H1 (cell line): Measurements from ENCODE around the gene EMX1. TPM values are rescaled to one million over a fixed set of nuclear protein-coding genes. Genes with fewer than 3 reads are reported as not detected.

Source experiments
- CTCF ChIA-PET: fragments of 300-600 bp; sonication (Branson Sonifier 250); formaldehyde crosslinking; loops from one replicate; lab custom pipeline; 2021; ENCODE audit not compliant: partially characterized antibody; lab: Charles Lee
- POLR2A ChIA-PET: fragments of 300-600 bp; sonication (Branson Sonifier 250); formaldehyde crosslinking; loops from one replicate; lab custom pipeline; 2021; ENCODE audit warnings: inconsistent platforms; ENCODE audit not compliant: partially characterized antibody; lab: Charles Lee
- DNase-seq, 2 experiments: peaks; one replicate each; pipeline versions ENCODE4 v3.0.0 to v3.0.0-alpha.2; 2010 to 2022; ENCODE audit warnings: low spot score in 2 of 2, low read depth in 1 of 2, mixed read lengths in 1 of 2
- FAIRE-seq: peaks from 2 replicates; lab custom pipeline; 2011; peaks lifted over from hg19 to GRCh38; lab: Jason Lieb, UNC
- H2AFZ ChIP-seq: 2 replicates; pipeline ENCODE4 v1.8.1; 2012; ENCODE audit warnings: low read length, inconsistent platforms
- H2AK5ac ChIP-seq: 2 replicates; pipeline ENCODE4 v1.6.1; 2013; ENCODE audit warnings: low read depth, low read length
- H2BK120ac ChIP-seq: replicated peaks from 2 replicates; pipeline ENCODE3; 2013; ENCODE audit warnings: low read depth, low read length, inconsistent platforms
- H2BK12ac ChIP-seq: 2 replicates; pipeline ENCODE4 v1.6.1; 2013; ENCODE audit warnings: low read depth, low read length
- H2BK15ac ChIP-seq: 2 replicates; pipeline ENCODE4 v1.6.1; 2013; ENCODE audit warnings: low read length
- H2BK20ac ChIP-seq: 2 replicates; pipeline ENCODE4 v1.6.1; 2013; ENCODE audit warnings: low read length
- H2BK5ac ChIP-seq: 2 replicates; pipeline ENCODE4 v1.6.1; 2013; ENCODE audit warnings: low read depth, low read length
- H3K14ac ChIP-seq: 2 replicates; pipeline ENCODE4 v1.6.1; 2013; ENCODE audit warnings: inconsistent platforms; ENCODE audit not compliant: insufficient read length
- H3K18ac ChIP-seq: 2 replicates; pipeline ENCODE4 v1.6.1; 2013; ENCODE audit warnings: low read length; ENCODE audit errors: extremely low read depth
- H3K23ac ChIP-seq: 2 replicates; pipeline ENCODE4 v1.6.1; 2013; ENCODE audit warnings: inconsistent platforms; ENCODE audit not compliant: insufficient read length
- H3K23me2 ChIP-seq: 2 replicates; pipeline ENCODE4 v1.6.1; 2013; ENCODE audit warnings: low read depth, low read length
- H3K27ac ChIP-seq: 2 replicates; pipeline ENCODE4 v1.6.1; 2011; ENCODE audit warnings: low read depth, low read length, inconsistent platforms
- H3K27me3 ChIP-seq, 4 experiments: replicated peaks in 1 of 4; 1 replicate in 1 of 4; 2 replicates in 3 of 4; pipeline versions ENCODE4 v1.6.1 to v1.8.1; 2011 to 2013; ENCODE audit warnings: low read length in 3 of 4, mild to moderate bottlenecking in 3 of 4, inconsistent platforms in 2 of 4, mixed read lengths in 2 of 4, moderate library complexity in 1 of 4; ENCODE audit not compliant: control insufficient read depth in 3 of 4, insufficient read depth in 3 of 4; ENCODE audit errors: extremely low read depth in 1 of 4
- H3K36me3 ChIP-seq, 4 experiments: 2 replicates each; pipeline versions ENCODE4 v1.6.1 to v1.8.1; 2011 to 2013; ENCODE audit warnings: mild to moderate bottlenecking in 4 of 4, low read length in 3 of 4, moderate library complexity in 2 of 4, control low read depth in 1 of 4, inconsistent platforms in 1 of 4; ENCODE audit not compliant: insufficient read depth in 4 of 4, control insufficient read depth in 2 of 4
- H3K4ac ChIP-seq: replicated peaks from 2 replicates; pipeline ENCODE3; 2013; ENCODE audit warnings: low read length, low read depth, mixed read lengths, inconsistent platforms; ENCODE audit not compliant: insufficient read length
- H3K4me1 ChIP-seq, 4 experiments: replicated peaks in 1 of 4; 1 replicate in 1 of 4; 2 replicates in 3 of 4; pipeline versions ENCODE4 v1.6.1 to v1.8.1; 2011 to 2013; ENCODE audit warnings: low read length in 3 of 4, inconsistent platforms in 2 of 4, mixed read lengths in 1 of 4; ENCODE audit not compliant: insufficient read depth in 4 of 4, control insufficient read depth in 3 of 4
- H3K4me2 ChIP-seq, 2 experiments: 2 replicates each; pipeline versions ENCODE4 v1.6.1 to v1.8.1; 2011 to 2013; ENCODE audit warnings: low read depth in 2 of 2, low read length in 2 of 2, control low read depth in 1 of 2, inconsistent platforms in 1 of 2, mild to moderate bottlenecking in 1 of 2; ENCODE audit not compliant: insufficient read depth in 1 of 2
- H3K4me3 ChIP-seq, 4 experiments: fragments of 200-600, 300-600 bp in 1 of 4; sonication (generic), shearing (Covaris generic), sonication (Bioruptor Twin) in 1 of 4; 2 replicates each; pipeline versions ENCODE4 v1.5.1 to v1.8.1; 2011 to 2016; ENCODE audit warnings: low read length in 4 of 4, low read depth in 3 of 4, control low read depth in 2 of 4, inconsistent platforms in 2 of 4, mild to moderate bottlenecking in 2 of 4, mixed read lengths in 1 of 4, moderate library complexity in 1 of 4; ENCODE audit not compliant: insufficient read depth in 2 of 4; ENCODE audit errors: extremely low read depth in 1 of 4
- H3K56ac ChIP-seq: replicated peaks from 2 replicates; pipeline ENCODE3; 2013; ENCODE audit warnings: low read depth, mild to moderate bottlenecking, mixed read lengths, low read length, inconsistent platforms; ENCODE audit not compliant: insufficient read length
- H3K79me1 ChIP-seq: 2 replicates; pipeline ENCODE4 v1.6.1; 2013; ENCODE audit warnings: low read depth, low read length, control low read depth
- H3K79me2 ChIP-seq, 2 experiments: 2 replicates each; pipeline versions ENCODE4 v1.6.1 to v1.8.1; 2012 to 2013; ENCODE audit warnings: low read length in 2 of 2, mild to moderate bottlenecking in 2 of 2, inconsistent platforms in 1 of 2; ENCODE audit not compliant: insufficient read depth in 2 of 2, control insufficient read depth in 1 of 2
- H3K9ac ChIP-seq, 4 experiments: replicated peaks in 1 of 4; 1 replicate in 1 of 4; 2 replicates in 3 of 4; pipeline versions ENCODE4 v1.6.1 to v1.8.1; 2011 to 2013; ENCODE audit warnings: low read depth in 3 of 4, low read length in 3 of 4, control low read depth in 2 of 4, mild to moderate bottlenecking in 2 of 4, moderate library complexity in 2 of 4, inconsistent platforms in 1 of 4; ENCODE audit errors: extremely low read depth in 1 of 4
- H3K9me3 ChIP-seq, 2 experiments: 2 replicates each; pipeline versions ENCODE4 v1.6.1 to v1.8.1; 2012 to 2013; ENCODE audit warnings: mild to moderate bottlenecking in 2 of 2, moderate library complexity in 2 of 2, control low read depth in 1 of 2, inconsistent platforms in 1 of 2, low read depth in 1 of 2, low read length in 1 of 2, mixed read lengths in 1 of 2; ENCODE audit not compliant: insufficient read depth in 2 of 2
- H4K20me1 ChIP-seq, 2 experiments: replicated peaks in 1 of 2; 2 replicates each; pipeline versions ENCODE3 to v1.8.1; 2011 to 2013; ENCODE audit warnings: inconsistent platforms in 2 of 2, low read length in 2 of 2, mild to moderate bottlenecking in 1 of 2; ENCODE audit not compliant: insufficient read depth in 2 of 2, control insufficient read depth in 1 of 2
- H4K5ac ChIP-seq: 2 replicates; pipeline ENCODE4 v1.6.1; 2013; ENCODE audit warnings: low read length, low read depth, mixed read lengths, inconsistent platforms; ENCODE audit not compliant: insufficient read length
- H4K8ac ChIP-seq: 2 replicates; pipeline ENCODE4 v1.8.0; 2013; ENCODE audit warnings: mild to moderate bottlenecking, moderate library complexity, low read length, inconsistent platforms; ENCODE audit not compliant: insufficient read depth; ENCODE audit errors: extremely low read depth
- H4K91ac ChIP-seq: replicated peaks from 2 replicates; pipeline ENCODE3; 2013; ENCODE audit warnings: low read length, mixed read lengths, inconsistent platforms; ENCODE audit not compliant: insufficient read length
- GABPA ChIP-seq: IDR thresholded peaks from 2 replicates; pipeline ENCODE4 v1.6.1; 2011; ENCODE audit warnings: mild to moderate bottlenecking, low read length, moderate library complexity, borderline replicate concordance; ENCODE audit not compliant: insufficient read depth
- MAFK ChIP-seq: IDR thresholded peaks from 2 replicates; pipeline ENCODE4 v1.6.1; 2012; ENCODE audit warnings: low read depth, mild to moderate bottlenecking, improper control_type of control experiment, low read length
- NANOG ChIP-seq: IDR thresholded peaks from 2 replicates; pipeline ENCODE4 v1.6.1; 2011; ENCODE audit warnings: low read length, low read depth, mild to moderate bottlenecking, inconsistent platforms; ENCODE audit not compliant: insufficient read depth, poor library complexity, severe bottlenecking
- NRF1 ChIP-seq: IDR thresholded peaks from 2 replicates; pipeline ENCODE4 v1.6.1; 2011; ENCODE audit warnings: mild to moderate bottlenecking, low read depth, low read length, improper control_type of control experiment
- PHF8 ChIP-seq: fragments of 200-600 bp; sonication (generic); conservative IDR thresholded peaks from 2 replicates; pipeline ENCODE4 v1.7.1; 2012; ENCODE audit warnings: low read depth, mild to moderate bottlenecking, inconsistent platforms, low read length, moderate library complexity
- RBBP5 ChIP-seq: IDR thresholded peaks from 2 replicates; pipeline ENCODE4 v1.7.1; 2012; ENCODE audit warnings: low read depth, mild to moderate bottlenecking, inconsistent platforms, low read length, moderate library complexity, borderline replicate concordance
- TAF7 ChIP-seq: optimal IDR thresholded peaks from 2 replicates; pipeline ENCODE3; 2011; ENCODE audit warnings: low read depth, mild to moderate bottlenecking, inconsistent platforms, low read length, moderate library complexity, borderline replicate concordance
- WGBS, 2 experiments: shearing (Covaris generic) in 1 of 2; methylation state at CpG; one replicate each; pipeline versions ENCODE4 v1.1.6 to v1.1.7; 2013 to 2015; ENCODE audit warnings: low lambda C conversion rate in 2 of 2, mixed read lengths in 2 of 2, inconsistent platforms in 1 of 2, low coverage in 1 of 2, missing lambda C conversion rate in 1 of 2; ENCODE audit not compliant: insufficient replicate concordance in 2 of 2, insufficient coverage in 1 of 2, insufficient read length in 1 of 2; ENCODE audit errors: extremely low coverage in 1 of 2, missing lambda C conversion rate in 1 of 2; 5-methylcytosine and 5-hydroxymethylcytosine counted together
- polyA plus RNA-seq, 7 experiments: library from polyadenylated mRNA; depleted of rRNA in 3 of 7; stranded (reverse) in 5 of 7; unstranded in 2 of 7; fragments of >200 nt in 5 of 7; fragments of 200-250 nt in 2 of 7; gene quantifications; 1 replicate in 5 of 7; 2 replicates in 1 of 7; 4 replicates in 1 of 7; pipeline versions ENCODE4 v1.2.1 to v1.2.3, GENCODE V29; 2011 to 2013; ENCODE audit warnings: missing spikeins in 2 of 7, mixed read lengths in 2 of 7
- total RNA-seq: library from RNA; stranded (reverse); fragmentation: NEBNext Ultra II Directional; extraction: Animal tissue kit (Norgen Biotek cat#: 25700); gene quantifications from 2 replicates; pipeline ENCODE4 v1.2.1, GENCODE V29; 2021
- TF ChIP-seq, protein P1 (sequence below): IDR thresholded peaks from 2 replicates; pipeline ENCODE4 v1.6.1; 2012; ENCODE audit warnings: low read length, inconsistent platforms

EMX1 gene
- total and polyA plus RNA-seq, 2 of the 8 experiments (the other 6 are each of a cell fraction or from before 2014, with no cell fraction given): 2.4 to 4.9 TPM

DNA sequence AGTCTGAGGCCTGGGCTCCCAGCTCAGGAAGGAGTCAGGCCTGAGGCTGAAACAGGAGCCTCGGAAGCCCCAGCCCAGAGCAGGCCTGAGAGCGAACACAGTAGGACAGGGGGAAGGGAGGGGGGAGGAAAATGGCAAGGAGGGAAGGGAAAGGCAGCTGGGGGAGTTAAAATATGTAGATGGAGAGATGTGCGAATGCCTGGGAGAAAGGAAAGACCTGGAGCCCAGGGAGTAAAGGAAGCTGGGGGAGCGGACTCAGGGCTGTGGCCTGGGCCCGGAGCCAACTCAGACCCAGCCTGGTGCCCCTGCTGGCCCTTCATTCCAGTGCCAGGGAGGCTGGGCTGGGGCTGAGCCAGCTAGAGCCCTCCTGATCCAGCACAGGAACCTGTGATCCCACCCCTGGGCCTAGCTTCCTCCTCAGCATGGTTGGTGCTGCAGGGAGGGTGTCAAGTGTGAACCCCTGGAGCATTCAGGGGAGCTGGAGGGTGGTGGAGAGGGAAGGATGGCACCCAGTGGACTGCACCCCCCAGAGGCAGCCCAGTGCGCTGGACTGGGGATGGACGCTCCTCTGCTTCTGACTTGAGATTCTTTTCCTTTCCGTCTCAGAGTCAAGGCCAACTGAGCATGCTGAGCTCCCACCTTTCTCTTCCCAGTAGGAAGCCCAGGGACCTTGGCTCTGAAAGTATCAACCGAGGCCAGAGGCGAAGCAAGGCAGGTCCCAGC, 46.3 kb downstream of the EMX1 start:
- H2AK5ac ChIP-seq: peak overlapping the region; percentile 83; the same call in 1 of the 2 replicates
- H3K23me2 ChIP-seq: no peaks in the 10 kb centered on the region
- no peak overlapping the region for H3K56ac ChIP-seq
- DNase-seq (peak; percentile 61 to 76), FAIRE-seq (peak; percentile 94)
- H2AFZ ChIP-seq: no peak overlapping the region
- H3K27ac ChIP-seq: peak overlapping the region; percentile 49; the same call in 1 of the 2 replicates
- no peaks in the 10 kb centered on the region for H3K9me3 ChIP-seq
- no peak overlapping the region for H3K23ac ChIP-seq
- H2BK12ac ChIP-seq: peak overlapping the region; percentile 97; the same call in 1 of the 2 replicates
- ChIA-PET POLR2A (interaction anchor here (0.8 to 3.5 kb wide), 8 partner anchors 11 to 70 kb away, joined by 3 to 29 read pairs (median 6); partner anchors contain the start of gene EMX1), CTCF (interaction anchor here (0.6 to 11.9 kb wide), 25 partner anchors 9 to 249 kb away, joined by 3 to 166 read pairs (median 7); partner anchors contain the start of genes EMX1 and SPR)
- peak overlapping the region; percentile 88 for H2BK15ac ChIP-seq
- no peak overlapping the region; the same call in 1 of the 2 replicates for H4K8ac ChIP-seq
- peak overlapping the region; percentile 49 for H3K4ac ChIP-seq
- peak overlapping the region; percentile 20 to 49; a peak in 3 of 4 replicates for H3K4me2 ChIP-seq
- H2BK20ac ChIP-seq: peak overlapping the region; percentile 40
- peak overlapping the region; percentile 73 for H2BK120ac ChIP-seq
- peak overlapping the region; percentile 82 for H2BK5ac ChIP-seq
- 0 out of 8 replicates have a peak overlapping the region, but pooled peaks of 1 of the 4 experiments have one; percentile 2 for H3K4me3 ChIP-seq
- H4K20me1 ChIP-seq: no peaks in the 10 kb centered on the region
- no peak overlapping the region for H3K14ac ChIP-seq
- peaks cover 0 to 5% (median 0%) of the 10 kb centered on the region in 4 experiments; a peak in 1 of 7 replicates for H3K27me3 ChIP-seq
- no peak overlapping the region; a peak in 1 of 7 replicates for H3K9ac ChIP-seq
- 56% methylated on average over 7 of the region's 10 CpGs; no CpG with 5 or more reads in 1 of the 2 experiments for WGBS, 2 experiments
- H3K4me1 ChIP-seq: peaks cover 12 to 26% (median 22%) of the 10 kb centered on the region in 4 experiments
- no peaks in the 10 kb centered on the region for H3K79me1 ChIP-seq
- peak overlapping the region; percentile 94 for H3K18ac ChIP-seq
- H4K5ac ChIP-seq: peak overlapping the region; percentile 38
- no peaks in the 10 kb centered on the region for H3K36me3 ChIP-seq
- peak overlapping the region; percentile 93 for H4K91ac ChIP-seq
- no peaks in the 10 kb centered on the region for H3K79me2 ChIP-seq
- no peak for TF ChIP-seq NRF1
- no peak for TF ChIP-seq PHF8
- TF ChIP-seq RBBP5: 0 out of 2 replicates have a peak, but pooled peaks have one; percentile 34
- no peak for TF ChIP-seq MAFK
- TF ChIP-seq TAF7: no peak
- TF ChIP-seq GABPA: peak; percentile 76; the same call in 1 of the 2 replicates
- TF ChIP-seq, protein P1, sequence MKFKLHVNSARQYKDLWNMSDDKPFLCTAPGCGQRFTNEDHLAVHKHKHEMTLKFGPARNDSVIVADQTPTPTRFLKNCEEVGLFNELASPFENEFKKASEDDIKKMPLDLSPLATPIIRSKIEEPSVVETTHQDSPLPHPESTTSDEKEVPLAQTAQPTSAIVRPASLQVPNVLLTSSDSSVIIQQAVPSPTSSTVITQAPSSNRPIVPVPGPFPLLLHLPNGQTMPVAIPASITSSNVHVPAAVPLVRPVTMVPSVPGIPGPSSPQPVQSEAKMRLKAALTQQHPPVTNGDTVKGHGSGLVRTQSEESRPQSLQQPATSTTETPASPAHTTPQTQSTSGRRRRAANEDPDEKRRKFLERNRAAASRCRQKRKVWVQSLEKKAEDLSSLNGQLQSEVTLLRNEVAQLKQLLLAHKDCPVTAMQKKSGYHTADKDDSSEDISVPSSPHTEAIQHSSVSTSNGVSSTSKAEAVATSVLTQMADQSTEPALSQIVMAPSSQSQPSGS: 0 out of 2 replicates have a peak, but pooled peaks have one; percentile 24
- TF ChIP-seq NANOG: no peak
